ENCODE results near the gene AKR1B1.

DNA sequence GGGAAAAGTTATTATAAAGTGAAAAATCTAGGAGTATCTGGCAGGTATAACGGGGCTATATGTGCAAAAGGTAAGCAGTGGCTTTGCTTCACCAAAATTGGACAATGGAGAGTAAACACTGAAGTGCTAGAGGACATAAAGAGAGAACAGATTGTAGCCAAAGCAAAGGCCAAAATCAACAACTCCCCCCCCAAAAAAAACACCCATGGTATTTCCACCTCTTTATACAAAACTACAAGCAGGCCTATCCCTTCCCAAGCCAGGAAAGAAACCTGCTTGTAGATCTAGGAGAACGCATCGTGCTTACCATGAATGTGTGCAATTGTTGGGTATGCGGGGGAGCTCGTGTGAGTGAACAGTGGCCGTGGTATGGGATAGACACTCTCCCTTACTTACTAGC, 9.2 kb upstream of the AKR1B1 start:
- no peak for TF ChIP-seq CTCF (IDR thresholded peaks at IDR 0.05)
- no peak for TF ChIP-seq ZFX (IDR thresholded peaks at IDR 0.05; ENCODE audit: borderline replicate concordance)

All from 22Rv1 (cell line).